HepG2 (cell line): ENCODE results near the gene SCAPER. TPM values are rescaled to one million over a fixed set of nuclear protein-coding genes. Genes with fewer than 3 reads are reported as not detected.

Experiments
- ATAC-seq: fragments of 200-7000 bp; cut with Tn5 transposase; 3 replicates; pipeline ENCODE4 v1.9.1; 2020; ENCODE audit warnings: mild to moderate bottlenecking, moderate library complexity
- BruUV-seq: library from RNA; stranded (reverse); fragments of 400-500 nt; replicated peaks from 2 replicates; lab custom pipeline; 2021; lab: Mats Ljungman, UMichigan
- CTCF ChIA-PET: fragments of 300-600 bp; formaldehyde crosslinking; extraction: SDS; loops from one replicate; lab custom pipeline; 2021; ENCODE audit warnings: low total read pairs, inconsistent platforms, low intra/inter-chr PET ratio; lab: Yijun Ruan, JAX
- POLR2A ChIA-PET: fragments of 350-600 bp; sonication (Branson Sonifier 250); formaldehyde crosslinking; loops from one replicate; lab custom pipeline; 2020; ENCODE audit warnings: antibody characterized with exemption, inconsistent platforms; lab: Yijun Ruan, JAX
- DNase-seq: peaks from one replicate; pipeline ENCODE4 v3.0.0-alpha.2; 2015; ENCODE audit warnings: low spot score
- FAIRE-seq: peaks from 3 replicates; lab custom pipeline; 2011; peaks lifted over from hg19 to GRCh38; lab: Jason Lieb, UNC
- H2AFZ ChIP-seq: one replicate; pipeline ENCODE4 v1.6.1; 2011; ENCODE audit warnings: low read length, inconsistent platforms
- H3K27ac ChIP-seq: fragments of 300-600 bp; 3 replicates; pipeline ENCODE4 v1.8.0; 2011; ENCODE audit warnings: mixed run types, mild to moderate bottlenecking, mixed read lengths, low read length, inconsistent platforms; ENCODE audit not compliant: insufficient read depth; ENCODE audit errors: extremely low read length
- H3K27me3 ChIP-seq, 2 experiments: fragments of 200-600 bp in 1 of 2; 2 replicates in 1 of 2; 3 replicates in 1 of 2; pipeline versions ENCODE4 v1.6.0 to v1.8.0; 2011; ENCODE audit warnings: low read length in 2 of 2, mild to moderate bottlenecking in 2 of 2, moderate library complexity in 2 of 2, inconsistent platforms in 1 of 2; ENCODE audit not compliant: insufficient read depth in 2 of 2, control insufficient read depth in 1 of 2
- H3K36me3 ChIP-seq, 2 experiments: fragments of 200-600 bp in 1 of 2; replicated peaks in 1 of 2; 2 replicates in 1 of 2; 3 replicates in 1 of 2; pipeline versions ENCODE4 v1.5.1 to v1.8.0; 2011; ENCODE audit warnings: low read length in 2 of 2, inconsistent platforms in 1 of 2; ENCODE audit not compliant: insufficient read depth in 2 of 2, control insufficient read depth in 1 of 2
- H3K4me1 ChIP-seq: 2 replicates; pipeline ENCODE4 v1.5.1; 2012; ENCODE audit warnings: low read length, inconsistent platforms; ENCODE audit not compliant: insufficient read depth
- H3K4me2 ChIP-seq: 2 replicates; pipeline ENCODE4 v1.6.0; 2011; ENCODE audit warnings: low read depth, low read length, inconsistent platforms
- H3K4me3 ChIP-seq, 3 experiments: fragments of 200-600 bp in 1 of 3; sonication (generic), shearing (Covaris generic) in 1 of 3; replicated peaks in 1 of 3; 2 replicates each; pipeline ENCODE4 v1.5.1; 2011 to 2016; ENCODE audit warnings: low read length in 3 of 3, inconsistent platforms in 2 of 3, low read depth in 2 of 3, mild to moderate bottlenecking in 2 of 3, control low read depth in 1 of 3, mixed read lengths in 1 of 3; ENCODE audit not compliant: insufficient read depth in 1 of 3
- H3K79me2 ChIP-seq: one replicate; pipeline ENCODE4 v1.6.1; 2011; ENCODE audit warnings: low read length, inconsistent platforms; ENCODE audit not compliant: insufficient read depth
- H3K9ac ChIP-seq: 2 replicates; pipeline ENCODE4 v1.6.0; 2011; ENCODE audit warnings: mild to moderate bottlenecking, low read depth, low read length, inconsistent platforms; ENCODE audit not compliant: insufficient read depth
- H3K9me3 ChIP-seq: 2 replicates; pipeline ENCODE4 v1.5.1; 2012; ENCODE audit warnings: mild to moderate bottlenecking, low read length
- H4K20me1 ChIP-seq: 2 replicates; pipeline ENCODE4 v1.6.0; 2011; ENCODE audit warnings: inconsistent platforms, mild to moderate bottlenecking, low read length, moderate library complexity; ENCODE audit not compliant: insufficient read depth
- ATF7-NPFF ChIP-seq: sonication (generic); formaldehyde crosslinking; IDR thresholded peaks from 2 replicates; pipeline ENCODE4 v1.8.1; 2023; ENCODE audit warnings: mild to moderate bottlenecking, low read depth, missing genetic modification reagents, moderate library complexity
- CEBPB ChIP-seq: IDR thresholded peaks from 2 replicates; pipeline ENCODE4 v1.6.1; 2011; ENCODE audit warnings: low read depth, low read length, improper control_type of control experiment, borderline replicate concordance
- CHD4 ChIP-seq: fragments of 200-600 bp; sonication (generic); IDR thresholded peaks from 2 replicates; pipeline ENCODE4 v1.7.0; 2017; ENCODE audit warnings: mild to moderate bottlenecking, low read length, borderline replicate concordance
- EZH2 ChIP-seq: conservative IDR thresholded peaks from 2 replicates; pipeline ENCODE4 v1.6.1; 2012; ENCODE audit warnings: mild to moderate bottlenecking, low read depth, low read length, moderate library complexity
- MXI1 ChIP-seq: IDR thresholded peaks from 3 replicates; pipeline ENCODE4 v1.6.1; 2012; ENCODE audit warnings: low read depth, low read length, inconsistent platforms, borderline replicate concordance
- PHF20 ChIP-seq: sonication (generic); formaldehyde crosslinking; IDR thresholded peaks from 2 replicates; pipeline ENCODE4 v1.5.0; 2020; ENCODE audit warnings: mild to moderate bottlenecking, missing genetic modification reagents
- PHF5A ChIP-seq: IDR thresholded peaks from one replicate; pipeline ENCODE4 v1.6.1; 2018; ENCODE audit warnings: low read depth, missing genetic modification reagents; ENCODE audit not compliant: unreplicated experiment
- SAFB2 ChIP-seq: sonication (generic); formaldehyde crosslinking; IDR thresholded peaks from 2 replicates; pipeline ENCODE4 v1.5.1; 2020; ENCODE audit warnings: missing genetic modification reagents, low read depth, mild to moderate bottlenecking, borderline replicate concordance
- SMC3 ChIP-seq: IDR thresholded peaks from 2 replicates; pipeline ENCODE4 v1.6.1; 2011; ENCODE audit warnings: low read length, improper control_type of control experiment
- SOX13 ChIP-seq, 3 experiments: fragments of 450-650 bp in 1 of 3; sonication (generic) in 1 of 3; formaldehyde crosslinking in 1 of 3; IDR thresholded peaks in 2 of 3; conservative IDR thresholded peaks in 1 of 3; 2 replicates each; pipeline versions ENCODE4 v1.5.0 to v1.6.1; 2016 to 2020; ENCODE audit warnings: antibody characterized with exemption in 1 of 3, mild to moderate bottlenecking in 1 of 3, missing compliant biosample characterization in 1 of 3, missing genetic modification reagents in 1 of 3, moderate library complexity in 1 of 3
- SOX5 ChIP-seq: IDR thresholded peaks from 2 replicates; pipeline ENCODE4 v1.6.1; 2016; ENCODE audit warnings: borderline replicate concordance
- TBP ChIP-seq: sonication (generic); formaldehyde crosslinking; IDR thresholded peaks from 2 replicates; pipeline ENCODE4 v1.5.0; 2020; ENCODE audit warnings: missing genetic modification reagents
- ZNF550 ChIP-seq: sonication (generic); formaldehyde crosslinking; IDR thresholded peaks from 2 replicates; pipeline ENCODE4 v1.4.0; 2020; ENCODE audit warnings: mild to moderate bottlenecking, missing genetic modification reagents, borderline replicate concordance
- ZNF75D ChIP-seq: sonication (generic); formaldehyde crosslinking; IDR thresholded peaks from 2 replicates; pipeline ENCODE4 v1.8.1; 2023; ENCODE audit warnings: missing genetic modification reagents, mild to moderate bottlenecking, borderline replicate concordance
- ZNF766 ChIP-seq: sonication (generic); formaldehyde crosslinking; IDR thresholded peaks from 2 replicates; pipeline ENCODE4 v1.5.0; 2020; ENCODE audit warnings: missing genetic modification reagents, borderline replicate concordance
- WGBS: methylation state at CpG from one replicate; pipeline ENCODE4 v1.1.6; 2017; ENCODE audit warnings: low lambda C conversion rate; 5-methylcytosine and 5-hydroxymethylcytosine counted together
- in situ Hi-C: cut with HindIII; loops from 2 replicates; pipeline ENCODE4 v1.10.0; 2017; ENCODE audit warnings: low pct_unique_long_range_greater_than_20kb; ENCODE audit not compliant: extremely low pct_ligation_motif_present
- intact Hi-C: fragments of 100-400 bp; cut with micrococcal nuclease; formaldehyde crosslinking; loops from one replicate; pipeline ENCODE4 v1.10.0; 2022; ENCODE audit not compliant: unreplicated experiment
- polyA plus RNA-seq, 8 experiments: library from polyadenylated mRNA; depleted of rRNA in 3 of 8; stranded (reverse) in 7 of 8; unstranded in 1 of 8; fragments of >200 nt; fragmentation: Illumina TruSeq in 4 of 8; extraction: Trizol in 4 of 8; gene quantifications; 2 replicates each; pipeline versions ENCODE4 v1.2.1 to v1.2.3, GENCODE V29; 2011 to 2016; ENCODE audit warnings: low read depth in 4 of 8, missing spikeins in 1 of 8, mixed read lengths in 1 of 8; ENCODE audit not compliant: insufficient read depth in 1 of 8
- total RNA-seq, 5 experiments: library from RNA; depleted of rRNA; stranded (reverse); fragments of >200 nt; fragmentation: Illumina TruSeq; extraction: Trizol; gene quantifications; 2 replicates each; pipeline ENCODE4 v1.2.3, GENCODE V29; 2016; ENCODE audit warnings: low read depth in 1 of 5
- TF ChIP-seq, protein P1 (sequence below): sonication (generic); formaldehyde crosslinking; conservative IDR thresholded peaks from 2 replicates; pipeline ENCODE4 v1.4.0; 2020; ENCODE audit warnings: mild to moderate bottlenecking, missing genetic modification reagents, moderate library complexity
- TF ChIP-seq, protein P2 (sequence below): sonication (generic); formaldehyde crosslinking; IDR thresholded peaks from 2 replicates; pipeline ENCODE4 v1.4.0; 2020; ENCODE audit warnings: missing genetic modification reagents, low read depth, mild to moderate bottlenecking, borderline replicate concordance

Gene SCAPER
- total and polyA plus RNA-seq, 2 of the 13 experiments (the other 11 are each of a cell fraction or from before 2014, with no cell fraction given): 4.3 to 10.5 TPM

DNA sequence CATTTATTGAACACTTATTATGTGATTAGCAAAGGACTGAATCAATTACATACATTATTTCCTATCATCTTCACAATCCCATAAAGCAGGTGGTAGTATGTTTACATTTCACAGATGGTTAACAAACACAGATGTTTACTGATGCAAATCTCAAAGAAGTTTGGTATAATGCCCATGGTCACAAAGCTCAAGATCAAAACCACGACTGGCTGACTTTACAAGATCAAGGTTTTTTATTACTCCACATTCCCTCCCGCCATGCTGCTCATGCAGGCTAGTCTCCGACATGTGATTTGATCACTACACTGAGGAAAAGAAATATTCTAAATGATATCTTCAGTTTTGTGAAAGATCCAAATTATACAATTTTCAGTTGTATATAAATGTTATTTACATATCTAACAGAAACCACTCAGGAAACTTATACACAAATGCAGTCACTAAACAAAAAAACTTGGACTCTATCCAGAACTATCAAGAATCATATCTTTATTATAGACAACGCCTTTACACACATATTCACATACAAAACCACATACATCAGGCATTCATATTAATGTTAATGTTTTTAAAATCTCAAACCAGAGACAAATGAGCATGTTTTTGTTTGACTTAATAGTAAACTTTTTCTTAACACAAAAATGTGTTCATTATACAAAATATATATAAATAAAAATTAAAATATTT, 235.5 kb downstream of the SCAPER start:
- Histone ChIP-seq H3K36me3 (no peaks in the 10 kb centered on the region), H3K4me1 (no peaks in the 10 kb centered on the region), H3K9me3 (no peaks in the 10 kb centered on the region), H2AFZ (no peak overlapping the region), H3K9ac (no peak overlapping the region), H3K79me2 (no peaks in the 10 kb centered on the region), H3K27me3 (no peaks in the 10 kb centered on the region; a peak in 1 of 5 replicates), H4K20me1 (no peaks in the 10 kb centered on the region), H3K4me3 (no peak overlapping the region), H3K27ac (no peak overlapping the region), H3K4me2 (no peak overlapping the region)
- POLR2A ChIA-PET: no interaction called here
- TF ChIP-seq, protein P1, sequence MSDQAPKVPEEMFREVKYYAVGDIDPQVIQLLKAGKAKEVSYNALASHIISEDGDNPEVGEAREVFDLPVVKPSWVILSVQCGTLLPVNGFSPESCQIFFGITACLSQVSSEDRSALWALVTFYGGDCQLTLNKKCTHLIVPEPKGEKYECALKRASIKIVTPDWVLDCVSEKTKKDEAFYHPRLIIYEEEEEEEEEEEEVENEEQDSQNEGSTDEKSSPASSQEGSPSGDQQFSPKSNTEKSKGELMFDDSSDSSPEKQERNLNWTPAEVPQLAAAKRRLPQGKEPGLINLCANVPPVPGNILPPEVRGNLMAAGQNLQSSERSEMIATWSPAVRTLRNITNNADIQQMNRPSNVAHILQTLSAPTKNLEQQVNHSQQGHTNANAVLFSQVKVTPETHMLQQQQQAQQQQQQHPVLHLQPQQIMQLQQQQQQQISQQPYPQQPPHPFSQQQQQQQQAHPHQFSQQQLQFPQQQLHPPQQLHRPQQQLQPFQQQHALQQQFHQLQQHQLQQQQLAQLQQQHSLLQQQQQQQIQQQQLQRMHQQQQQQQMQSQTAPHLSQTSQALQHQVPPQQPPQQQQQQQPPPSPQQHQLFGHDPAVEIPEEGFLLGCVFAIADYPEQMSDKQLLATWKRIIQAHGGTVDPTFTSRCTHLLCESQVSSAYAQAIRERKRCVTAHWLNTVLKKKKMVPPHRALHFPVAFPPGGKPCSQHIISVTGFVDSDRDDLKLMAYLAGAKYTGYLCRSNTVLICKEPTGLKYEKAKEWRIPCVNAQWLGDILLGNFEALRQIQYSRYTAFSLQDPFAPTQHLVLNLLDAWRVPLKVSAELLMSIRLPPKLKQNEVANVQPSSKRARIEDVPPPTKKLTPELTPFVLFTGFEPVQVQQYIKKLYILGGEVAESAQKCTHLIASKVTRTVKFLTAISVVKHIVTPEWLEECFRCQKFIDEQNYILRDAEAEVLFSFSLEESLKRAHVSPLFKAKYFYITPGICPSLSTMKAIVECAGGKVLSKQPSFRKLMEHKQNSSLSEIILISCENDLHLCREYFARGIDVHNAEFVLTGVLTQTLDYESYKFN (CRISPR knock-in tag): no peak
- TF ChIP-seq TBP (CRISPR knock-in tag) (no peak), MXI1 (no peak), ZNF550 (CRISPR knock-in tag) (no peak), EZH2 (no peak), ZNF766 (no peak), SAFB2 (no peak), SMC3 (no peak), PHF20 (CRISPR knock-in tag) (no peak), SOX13 (IDR thresholded peaks at IDR 0.05) (no peak), SOX13 (CRISPR knock-in tag; conservative IDR thresholded peaks at IDR 0.05 in 1 of 2, IDR thresholded peaks at IDR 0.05 in 1 of 2) (no peak), PHF5A (CRISPR knock-in tag) (no peak), CHD4 (no peak), ATF7-NPFF (no peak), CEBPB (no peak), ZNF75D (CRISPR knock-in tag) (no peak), SOX5 (no peak)
- TF ChIP-seq, protein P2, sequence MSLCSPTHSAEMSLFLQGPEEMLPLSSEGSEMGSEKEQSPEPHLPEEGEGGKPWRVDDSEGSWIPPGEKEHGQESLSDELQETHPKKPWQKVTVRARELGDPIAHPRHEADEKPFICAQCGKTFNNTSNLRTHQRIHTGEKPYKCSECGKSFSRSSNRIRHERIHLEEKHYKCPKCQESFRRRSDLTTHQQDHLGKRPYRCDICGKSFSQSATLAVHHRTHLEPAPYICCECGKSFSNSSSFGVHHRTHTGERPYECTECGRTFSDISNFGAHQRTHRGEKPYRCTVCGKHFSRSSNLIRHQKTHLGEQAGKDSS (CRISPR knock-in tag): no peak
- WGBS: 95% methylated on average over 4 of the region's 4 CpGs
- CTCF ChIA-PET: no interaction called here
- no peak for FAIRE-seq
- BruUV-seq: no TSS peak
- no peak for DNase-seq
- in situ Hi-C loops (no loop called here), intact Hi-C loops (no loop called here)
- ATAC-seq: no peak
